Breast epithelium (tissue), 4 donors: ENCODE results near the gene CALM1. TPM values are rescaled to one million over a fixed set of nuclear protein-coding genes. Genes with fewer than 3 reads are reported as not detected.

ENCODE experiments used
- DNase-seq, 2 donors: peaks; one replicate each; pipeline ENCODE4 v3.0.0-alpha.2; 2019; ENCODE audit warnings: low spot score in 2 of 2
- H3K27ac ChIP-seq, 2 donors: fragments of 200-600 bp; sonication (generic) in 1 of 2; one replicate each; pipeline ENCODE4 v1.5.1; 2016 to 2019; ENCODE audit warnings: mild to moderate bottlenecking in 1 of 2
- H3K27me3 ChIP-seq, 2 donors: fragments of 200-600 bp; sonication (generic) in 1 of 2; one replicate each; pipeline versions ENCODE4 v1.5.1 to v1.6.0; 2017 to 2019; ENCODE audit warnings: control low read depth in 1 of 2, mild to moderate bottlenecking in 1 of 2
- H3K36me3 ChIP-seq: fragments of 200-600 bp; one replicate; pipeline ENCODE4 v1.5.1; 2019
- H3K4me1 ChIP-seq, 2 donors: fragments of 200-600 bp; sonication (generic); one replicate each; pipeline ENCODE4 v1.5.1; 2016 to 2019; ENCODE audit warnings: control low read depth in 1 of 2
- H3K4me3 ChIP-seq, 3 donors: fragments of 200-600 bp; sonication (generic); 1 replicate in 2 of 3; 2 replicates in 1 of 3; pipeline ENCODE4 v1.5.1; 2016 to 2019; ENCODE audit warnings: mild to moderate bottlenecking in 3 of 3, moderate library complexity in 2 of 3
- H3K9me3 ChIP-seq, 2 donors: fragments of 200-600 bp; sonication (generic) in 1 of 2; one replicate each; pipeline ENCODE4 v1.5.1; 2016 to 2019; ENCODE audit warnings: control low read depth in 1 of 2
- POLR2A ChIP-seq: fragments of 450-650 bp; IDR thresholded peaks from one replicate; pipeline ENCODE4 v1.6.1; 2016; ENCODE audit warnings: antibody characterized with exemption, mild to moderate bottlenecking, moderate library complexity
- POLR2AphosphoS5 ChIP-seq, 3 donors: sonication (generic); formaldehyde crosslinking; IDR thresholded peaks; one replicate each; pipeline ENCODE4 v1.6.1; 2017; ENCODE audit warnings: antibody characterized with exemption in 3 of 3
- intact Hi-C: fragments of 100-400 bp; cut with DNase I; formaldehyde crosslinking; loops from one replicate; pipeline ENCODE4 v1.15.1; 2023; ENCODE audit warnings: low total_unique reads
- total RNA-seq, 3 donors: library from RNA; depleted of rRNA; stranded (reverse); fragments of >200 nt; gene quantifications; one replicate each; pipeline ENCODE4 v1.1.0, GENCODE V29; 2016
- TF ChIP-seq, protein P1 (sequence below), 3 donors: fragments of 450-650 bp; IDR thresholded peaks; one replicate each; pipeline ENCODE4 v1.5.1; 2016 to 2017; ENCODE audit warnings: antibody characterized with exemption in 3 of 3, mild to moderate bottlenecking in 3 of 3, moderate library complexity in 3 of 3

CALM1 gene
- total RNA-seq, 3 donors from 2014 or later, result 186 to 332 (median 237) TPM

DNA sequence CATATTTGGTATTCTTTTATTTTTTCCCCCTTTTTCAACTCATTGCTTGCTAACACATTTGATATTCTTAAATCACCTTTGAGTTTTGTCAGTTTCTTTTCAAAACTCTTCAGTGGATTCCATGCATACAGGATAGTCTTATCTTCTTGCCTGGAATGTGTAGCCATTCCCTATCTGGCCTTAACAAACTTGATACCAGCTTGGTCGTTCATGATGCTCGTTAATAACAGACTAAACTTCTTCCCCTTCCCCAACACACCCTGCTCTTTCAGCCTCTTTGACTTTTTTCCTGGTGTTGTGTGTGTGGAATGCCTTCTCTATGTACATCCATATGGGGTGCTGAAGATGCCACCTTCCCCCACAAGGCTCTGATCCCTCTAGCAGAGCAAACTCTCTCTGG is 17.7 kb upstream of the CALM1 start:
- peaks cover 0 to 8% of the 10 kb centered on the region in 2 donors for H3K4me1 ChIP-seq
- intact Hi-C loops, result no loop called here
- TF ChIP-seq, protein P1, sequence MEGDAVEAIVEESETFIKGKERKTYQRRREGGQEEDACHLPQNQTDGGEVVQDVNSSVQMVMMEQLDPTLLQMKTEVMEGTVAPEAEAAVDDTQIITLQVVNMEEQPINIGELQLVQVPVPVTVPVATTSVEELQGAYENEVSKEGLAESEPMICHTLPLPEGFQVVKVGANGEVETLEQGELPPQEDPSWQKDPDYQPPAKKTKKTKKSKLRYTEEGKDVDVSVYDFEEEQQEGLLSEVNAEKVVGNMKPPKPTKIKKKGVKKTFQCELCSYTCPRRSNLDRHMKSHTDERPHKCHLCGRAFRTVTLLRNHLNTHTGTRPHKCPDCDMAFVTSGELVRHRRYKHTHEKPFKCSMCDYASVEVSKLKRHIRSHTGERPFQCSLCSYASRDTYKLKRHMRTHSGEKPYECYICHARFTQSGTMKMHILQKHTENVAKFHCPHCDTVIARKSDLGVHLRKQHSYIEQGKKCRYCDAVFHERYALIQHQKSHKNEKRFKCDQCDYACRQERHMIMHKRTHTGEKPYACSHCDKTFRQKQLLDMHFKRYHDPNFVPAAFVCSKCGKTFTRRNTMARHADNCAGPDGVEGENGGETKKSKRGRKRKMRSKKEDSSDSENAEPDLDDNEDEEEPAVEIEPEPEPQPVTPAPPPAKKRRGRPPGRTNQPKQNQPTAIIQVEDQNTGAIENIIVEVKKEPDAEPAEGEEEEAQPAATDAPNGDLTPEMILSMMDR (IDR thresholded peaks at IDR 0.05), result no peak
- TF ChIP-seq POLR2AphosphoS5 (IDR thresholded peaks at IDR 0.05), result no peak
- TF ChIP-seq POLR2A, result no peak
- H3K27ac ChIP-seq, result no peak overlapping the region
- H3K27me3 ChIP-seq, result no peaks in the 10 kb centered on the region
- H3K4me3 ChIP-seq, result no peak overlapping the region
- H3K36me3 ChIP-seq, result no peaks in the 10 kb centered on the region
- DNase-seq, result no peak
- no peaks in the 10 kb centered on the region for H3K9me3 ChIP-seq

DNA sequence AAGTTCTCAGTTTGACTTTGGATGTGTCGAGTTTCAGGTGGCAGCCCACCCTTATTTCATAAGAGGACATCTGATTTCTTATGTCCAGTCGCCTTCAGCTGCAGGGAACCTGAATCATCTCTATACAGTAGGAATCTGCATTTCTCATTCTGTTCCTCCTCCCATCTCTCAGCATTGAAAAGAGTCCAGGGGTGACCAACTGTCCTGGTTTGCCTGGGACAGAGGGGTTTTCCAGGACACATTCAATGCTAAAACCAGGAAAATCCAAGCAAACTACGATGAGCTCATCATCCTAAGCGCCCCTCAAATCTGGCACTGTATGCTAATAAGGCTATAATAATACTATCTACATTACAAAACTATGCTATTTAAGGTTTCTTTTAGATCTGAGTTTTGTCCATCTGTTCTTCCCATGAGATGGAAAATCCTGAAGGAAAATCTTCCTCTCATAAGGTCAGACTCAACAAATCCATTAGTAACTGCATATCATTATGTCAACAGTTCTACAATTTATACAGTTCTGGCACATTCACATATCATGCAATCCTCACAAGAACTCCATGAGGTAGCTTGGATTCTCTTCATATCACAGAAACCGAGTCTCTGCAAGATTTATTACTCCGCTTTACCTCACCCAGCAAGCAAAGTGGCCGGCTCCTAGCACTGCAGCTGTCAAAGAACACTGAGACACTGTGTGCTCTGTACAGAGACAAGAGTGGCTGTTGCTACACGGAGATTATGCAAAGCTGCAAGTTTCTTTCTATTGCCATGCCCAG is 15.6 kb upstream of the CALM1 start:
- Histone ChIP-seq H3K27me3 (no peaks in the 10 kb centered on the region), H3K4me1 (peaks cover 0 to 8% of the 10 kb centered on the region in 2 donors), H3K27ac (peak overlapping the region; percentile 98), H3K36me3 (no peaks in the 10 kb centered on the region), H3K9me3 (no peaks in the 10 kb centered on the region), H3K4me3 (peak overlapping the region in 2 of 3 donors; percentile 61 to 75)
- TF ChIP-seq, protein P1 (IDR thresholded peaks at IDR 0.05), result no peak
- TF ChIP-seq POLR2AphosphoS5 (IDR thresholded peaks at IDR 0.05) (peak in 1 of 3 donors; percentile 20), POLR2A (no peak)
- no peak for DNase-seq
- intact Hi-C loops, result no loop called here

DNA sequence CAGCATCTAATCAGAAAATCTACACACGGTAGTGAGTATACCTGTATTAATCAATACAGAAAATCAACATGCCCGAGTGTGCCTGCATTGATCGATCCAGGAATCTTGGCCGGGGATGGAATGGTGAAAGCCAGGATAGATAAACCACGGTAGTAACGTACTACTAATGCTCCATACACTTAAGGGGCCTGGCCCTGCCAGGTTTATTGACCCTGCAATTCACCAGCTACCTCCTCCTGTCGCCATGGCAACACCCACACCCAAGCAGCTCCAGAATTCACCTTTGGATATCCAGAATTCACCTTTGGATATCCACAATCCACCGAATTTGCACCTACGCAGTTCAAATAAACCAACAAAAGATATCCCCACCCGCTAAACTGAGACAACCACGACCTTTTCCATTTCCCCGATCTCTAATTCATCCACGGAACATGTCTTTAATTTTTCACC is 14.8 kb upstream of the CALM1 start:
- Histone ChIP-seq H3K4me1 (peaks cover 0 to 8% of the 10 kb centered on the region in 2 donors), H3K4me3 (peak overlapping the region; percentile 60 to 75 (median 61)), H3K27ac (peak overlapping the region; percentile 98), H3K27me3 (no peaks in the 10 kb centered on the region), H3K9me3 (no peaks in the 10 kb centered on the region), H3K36me3 (no peaks in the 10 kb centered on the region)
- intact Hi-C loops, result no loop called here
- TF ChIP-seq POLR2A (no peak), POLR2AphosphoS5 (IDR thresholded peaks at IDR 0.05) (no peak)
- TF ChIP-seq, protein P1 (IDR thresholded peaks at IDR 0.05), result no peak
- DNase-seq, result peak; percentile 58 to 68

DNA sequence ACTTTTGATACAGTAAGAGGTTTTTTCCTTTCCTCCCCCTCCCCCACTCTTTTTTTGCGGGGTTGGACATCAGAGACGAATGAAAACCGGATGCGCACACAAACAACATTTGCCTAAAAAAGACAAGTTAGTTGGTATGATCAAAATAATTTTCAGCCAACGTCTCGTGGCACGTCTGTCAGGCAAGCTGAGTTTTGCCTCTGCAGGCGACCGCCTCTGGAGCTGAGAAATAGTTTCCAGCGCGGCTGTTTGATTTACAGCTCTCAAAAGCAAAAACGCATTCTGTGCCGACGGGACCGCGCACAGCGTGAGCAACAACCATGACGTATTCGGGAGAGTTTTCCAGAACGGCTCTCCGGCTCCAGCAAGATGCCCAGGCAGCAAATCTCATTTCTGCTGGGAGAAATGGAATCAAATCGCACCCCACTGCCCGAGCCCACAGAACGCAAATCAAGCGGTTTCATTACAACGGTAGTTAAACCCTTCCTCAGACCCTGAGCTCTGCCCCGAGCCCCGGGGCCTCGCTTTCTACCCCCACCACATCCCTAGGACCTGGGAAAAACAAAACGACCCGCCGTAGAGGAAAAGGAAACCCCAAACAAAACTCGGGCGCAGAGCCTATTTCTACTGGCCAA is 14.2 kb upstream of the CALM1 start:
- peak overlapping the region; percentile 98 for H3K27ac ChIP-seq
- peak overlapping the region; percentile 60 to 75 (median 61) for H3K4me3 ChIP-seq
- H3K4me1 ChIP-seq, result peaks cover 0 to 8% of the 10 kb centered on the region in 2 donors
- no peaks in the 10 kb centered on the region for H3K36me3 ChIP-seq
- no peaks in the 10 kb centered on the region for H3K9me3 ChIP-seq
- peak; percentile 63 to 74 for DNase-seq
- intact Hi-C loops, result no loop called here
- H3K27me3 ChIP-seq, result no peaks in the 10 kb centered on the region
- TF ChIP-seq POLR2AphosphoS5 (IDR thresholded peaks at IDR 0.05) (no peak), POLR2A (no peak)
- TF ChIP-seq, protein P1 (IDR thresholded peaks at IDR 0.05), result no peak
